Measurements from ENCODE around the gene NOVA2. TPM values are rescaled to one million over a fixed set of nuclear protein-coding genes. Genes with fewer than 3 reads are reported as not detected.

NOVA2 gene
- polyA plus RNA-seq, 1 of the 3 experiments (the other 2 are of a cell fraction): 1.9 TPM

- no peaks in the 10 kb centered on the region for H3K9me3 ChIP-seq
- H3K9ac ChIP-seq: no peak overlapping the region
- no peak overlapping the region for H3K27ac ChIP-seq (ENCODE audit: low read depth in 2 of 2, low read length in 1 of 2)
- H3K79me2 ChIP-seq (ENCODE audit: insufficient read depth): no peaks in the 10 kb centered on the region
- ChIA-PET CTCF (interaction anchor here (1.3 to 1.7 kb wide), 3 partner anchors 8 to 99 kb away, joined by 3 to 4 read pairs (median 3); no protein-coding TSS in a partner anchor), POLR2A (no interaction called here)
- TF ChIP-seq RAD21 (IDR thresholded peaks at IDR 0.05; ENCODE audit: low read length) (peak; percentile 11; the same call in 1 of the 2 replicates), USF2 (IDR thresholded peaks at IDR 0.05; ENCODE audit: borderline replicate concordance, low read depth, low read length) (no peak)
- DNase-seq: no peak
- H2AFZ ChIP-seq (ENCODE audit: low read depth): no peak overlapping the region
- 51% methylated on average over 3 of the region's 3 CpGs for WGBS (ENCODE audit: low lambda C conversion rate)
- peaks cover 0 to 5% of the 10 kb centered on the region in 2 experiments; a peak in 1 of 4 replicates for H3K4me1 ChIP-seq (ENCODE audit: control insufficient read depth in 1 of 2, insufficient read depth in 2 of 2, low read depth in 1 of 2, low read length in 1 of 2)
- no peaks in the 10 kb centered on the region for H3K36me3 ChIP-seq (replicated peaks in 1 of 2; ENCODE audit: control insufficient read depth in 1 of 2, insufficient read depth in 2 of 2, low read length in 1 of 2)
- H3K9me2 ChIP-seq: no peaks in the 10 kb centered on the region
- no peaks in the 10 kb centered on the region for H3F3A ChIP-seq (replicated peaks; ENCODE audit: insufficient read depth)
- H3K27me3 ChIP-seq (ENCODE audit: insufficient read depth): no peaks in the 10 kb centered on the region
- H4K20me1 ChIP-seq (ENCODE audit: insufficient read depth): no peaks in the 10 kb centered on the region
- H3K4me3 ChIP-seq (ENCODE audit: low read depth in 2 of 2, low read length in 1 of 2): no peak overlapping the region
- H3K4me2 ChIP-seq: no peak overlapping the region
Measured at GRCh38 chr19:45931055-45931454, 42.6 kb downstream of the NOVA2 start.

GRCh38 chr19:45929247-45929646 lies 44.4 kb downstream of the NOVA2 start:
- 94% methylated on average over 2 of the region's 2 CpGs for WGBS (ENCODE audit: low lambda C conversion rate)
- ChIA-PET CTCF (no interaction called here), POLR2A (no interaction called here)
- Histone ChIP-seq H2AFZ (ENCODE audit: low read depth) (no peak overlapping the region), H3K79me2 (ENCODE audit: insufficient read depth) (no peaks in the 10 kb centered on the region), H3K9me2 (no peaks in the 10 kb centered on the region), H3K4me3 (ENCODE audit: low read depth in 2 of 2, low read length in 1 of 2) (no peak overlapping the region), H4K20me1 (ENCODE audit: insufficient read depth) (no peaks in the 10 kb centered on the region), H3K27me3 (ENCODE audit: insufficient read depth) (no peaks in the 10 kb centered on the region), H3K4me1 (ENCODE audit: control insufficient read depth in 1 of 2, insufficient read depth in 2 of 2, low read depth in 1 of 2, low read length in 1 of 2) (peaks cover 0 to 5% of the 10 kb centered on the region in 2 experiments; a peak in 1 of 4 replicates), H3K27ac (ENCODE audit: low read depth in 2 of 2, low read length in 1 of 2) (no peak overlapping the region), H3K36me3 (replicated peaks in 1 of 2; ENCODE audit: control insufficient read depth in 1 of 2, insufficient read depth in 2 of 2, low read length in 1 of 2) (no peaks in the 10 kb centered on the region), H3F3A (replicated peaks; ENCODE audit: insufficient read depth) (no peaks in the 10 kb centered on the region), H3K9ac (no peak overlapping the region), H3K4me2 (no peak overlapping the region), H3K9me3 (no peaks in the 10 kb centered on the region)
- TF ChIP-seq USF2 (IDR thresholded peaks at IDR 0.05; ENCODE audit: borderline replicate concordance, low read depth, low read length): no peak
- no peak for TF ChIP-seq SIN3A (IDR thresholded peaks at IDR 0.05; ENCODE audit: borderline replicate concordance, low read depth, low read length)
- no peak for DNase-seq

- no peaks in the 10 kb centered on the region for H3K36me3 ChIP-seq (replicated peaks in 1 of 2; ENCODE audit: control insufficient read depth in 1 of 2, insufficient read depth in 2 of 2, low read length in 1 of 2)
- DNase-seq: peak; percentile 97
- peaks cover 0 to 5% of the 10 kb centered on the region in 2 experiments; a peak in 1 of 4 replicates for H3K4me1 ChIP-seq (ENCODE audit: control insufficient read depth in 1 of 2, insufficient read depth in 2 of 2, low read depth in 1 of 2, low read length in 1 of 2)
- H3K27me3 ChIP-seq (ENCODE audit: insufficient read depth): no peaks in the 10 kb centered on the region
- peak overlapping the region; percentile 34; the same call in 1 of the 2 replicates for H3K9ac ChIP-seq
- no peaks in the 10 kb centered on the region for H3K79me2 ChIP-seq (ENCODE audit: insufficient read depth)
- no peak overlapping the region for H3K27ac ChIP-seq (ENCODE audit: low read depth in 2 of 2, low read length in 1 of 2)
- no peaks in the 10 kb centered on the region for H3K9me2 ChIP-seq
- 14% methylated on average over 28 of the region's 33 CpGs for WGBS (ENCODE audit: low lambda C conversion rate)
- H3K9me3 ChIP-seq: no peaks in the 10 kb centered on the region
- H3F3A ChIP-seq (replicated peaks; ENCODE audit: insufficient read depth): no peaks in the 10 kb centered on the region
- peak overlapping the region in 1 of 2 experiments; percentile 33; a peak in 3 of 4 replicates for H3K4me3 ChIP-seq (ENCODE audit: low read depth in 2 of 2, low read length in 1 of 2)
- peak overlapping the region; percentile 53; the same call in 1 of the 2 replicates for H2AFZ ChIP-seq (ENCODE audit: low read depth)
- H3K4me2 ChIP-seq: peak overlapping the region; percentile 53; the same call in 1 of the 2 replicates
- CTCF ChIA-PET: interaction anchor here (0.6 to 1.4 kb wide), 6 partner anchors 24 to 1557 kb away, joined by 3 to 8 read pairs (median 3); partner anchors contain the start of genes KPTN and QPCTL
- H4K20me1 ChIP-seq (ENCODE audit: insufficient read depth): no peaks in the 10 kb centered on the region
- POLR2A ChIA-PET: no interaction called here
- TF ChIP-seq YY1 (IDR thresholded peaks at IDR 0.05; ENCODE audit: low read depth) (no peak), IRF3 (IDR thresholded peaks at IDR 0.05; ENCODE audit: low read depth, low read length) (peak; percentile 88), TAF1 (IDR thresholded peaks at IDR 0.05; ENCODE audit: borderline replicate concordance, low read depth, low read length) (no peak), RXRA (IDR thresholded peaks at IDR 0.05; ENCODE audit: borderline replicate concordance, low read depth) (no peak), POLR2AphosphoS5 (IDR thresholded peaks at IDR 0.05; ENCODE audit: low read depth, low read length) (peak; percentile 86), MXI1 (IDR thresholded peaks at IDR 0.05; ENCODE audit: low read depth, low read length) (peak; percentile 77; the same call in 1 of the 2 replicates), MEF2A (IDR thresholded peaks at IDR 0.05; ENCODE audit: borderline replicate concordance, low read depth) (no peak), USF2 (IDR thresholded peaks at IDR 0.05; ENCODE audit: borderline replicate concordance, low read depth, low read length) (peak; percentile 63; the same call in 1 of the 2 replicates), CHD2 (IDR thresholded peaks at IDR 0.05; ENCODE audit: low read length, partially characterized antibody) (peak; percentile 95), FOXM1 (IDR thresholded peaks at IDR 0.05; ENCODE audit: low read depth) (peak; percentile 72; the same call in 1 of the 2 replicates), EP300 (IDR thresholded peaks at IDR 0.05; ENCODE audit: borderline replicate concordance in 1 of 2, low read depth in 1 of 2, low read length in 1 of 2) (no peak), RAD21 (IDR thresholded peaks at IDR 0.05; ENCODE audit: low read length) (peak; percentile 35; the same call in 1 of the 2 replicates)
Measured at GRCh38 chr19:45927565-45928261, 46.0 kb downstream of the NOVA2 start.
